ENCODE data around the gene LRP3.

DNA sequence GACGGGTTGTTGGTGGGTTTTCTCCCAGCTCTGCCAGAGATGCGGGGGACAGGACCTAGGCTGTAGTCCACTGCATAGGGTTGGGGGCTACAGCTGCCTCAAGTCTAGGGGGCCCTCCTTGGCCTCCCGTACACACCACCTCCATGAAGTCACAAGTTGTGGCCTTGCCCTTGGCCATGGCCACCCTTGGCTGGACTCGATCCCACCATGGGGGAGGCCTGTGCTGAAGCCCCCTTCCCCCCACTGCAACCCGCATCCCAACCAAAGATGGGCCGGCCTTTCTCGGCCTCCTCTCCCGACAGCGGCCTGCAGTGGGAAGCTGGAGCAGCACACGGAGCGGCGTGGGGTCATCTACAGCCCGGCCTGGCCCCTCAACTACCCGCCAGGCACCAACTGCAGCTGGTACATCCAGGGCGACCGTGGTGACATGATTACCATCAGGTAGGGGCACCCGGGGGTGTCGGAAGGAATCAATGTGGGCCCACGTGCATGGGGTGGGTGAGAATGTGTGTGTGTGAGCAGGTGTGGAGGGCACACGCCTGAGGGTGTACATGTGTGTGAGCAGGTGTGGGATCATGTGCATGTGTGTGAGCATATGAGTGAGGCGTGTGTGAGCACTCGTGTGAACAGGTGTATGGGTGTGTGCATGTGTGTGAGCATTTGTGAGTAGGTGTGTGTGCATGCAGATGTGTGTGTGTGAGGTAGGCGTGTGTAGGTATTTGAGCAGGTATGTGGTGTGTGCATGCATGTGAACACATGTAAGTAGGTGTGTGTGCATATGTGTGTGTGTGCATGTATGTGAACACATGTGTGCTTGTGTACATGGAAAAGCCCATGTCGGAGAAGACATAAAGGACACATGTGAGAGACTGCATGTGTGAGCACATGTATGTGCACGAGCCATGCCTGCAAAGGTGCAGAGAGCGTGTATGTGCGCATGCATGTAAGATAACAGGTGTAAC is 8.7 kb downstream of the LRP3 start:
- TF ChIP-seq, protein P1, sequence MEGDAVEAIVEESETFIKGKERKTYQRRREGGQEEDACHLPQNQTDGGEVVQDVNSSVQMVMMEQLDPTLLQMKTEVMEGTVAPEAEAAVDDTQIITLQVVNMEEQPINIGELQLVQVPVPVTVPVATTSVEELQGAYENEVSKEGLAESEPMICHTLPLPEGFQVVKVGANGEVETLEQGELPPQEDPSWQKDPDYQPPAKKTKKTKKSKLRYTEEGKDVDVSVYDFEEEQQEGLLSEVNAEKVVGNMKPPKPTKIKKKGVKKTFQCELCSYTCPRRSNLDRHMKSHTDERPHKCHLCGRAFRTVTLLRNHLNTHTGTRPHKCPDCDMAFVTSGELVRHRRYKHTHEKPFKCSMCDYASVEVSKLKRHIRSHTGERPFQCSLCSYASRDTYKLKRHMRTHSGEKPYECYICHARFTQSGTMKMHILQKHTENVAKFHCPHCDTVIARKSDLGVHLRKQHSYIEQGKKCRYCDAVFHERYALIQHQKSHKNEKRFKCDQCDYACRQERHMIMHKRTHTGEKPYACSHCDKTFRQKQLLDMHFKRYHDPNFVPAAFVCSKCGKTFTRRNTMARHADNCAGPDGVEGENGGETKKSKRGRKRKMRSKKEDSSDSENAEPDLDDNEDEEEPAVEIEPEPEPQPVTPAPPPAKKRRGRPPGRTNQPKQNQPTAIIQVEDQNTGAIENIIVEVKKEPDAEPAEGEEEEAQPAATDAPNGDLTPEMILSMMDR (IDR thresholded peaks at IDR 0.05; ENCODE audit: low read length): no peak
- no peak for TF ChIP-seq EZH2 (IDR thresholded peaks at IDR 0.05; ENCODE audit: borderline replicate concordance, low read length)
